ENCODE data around the gene ZNF629.

DNA sequence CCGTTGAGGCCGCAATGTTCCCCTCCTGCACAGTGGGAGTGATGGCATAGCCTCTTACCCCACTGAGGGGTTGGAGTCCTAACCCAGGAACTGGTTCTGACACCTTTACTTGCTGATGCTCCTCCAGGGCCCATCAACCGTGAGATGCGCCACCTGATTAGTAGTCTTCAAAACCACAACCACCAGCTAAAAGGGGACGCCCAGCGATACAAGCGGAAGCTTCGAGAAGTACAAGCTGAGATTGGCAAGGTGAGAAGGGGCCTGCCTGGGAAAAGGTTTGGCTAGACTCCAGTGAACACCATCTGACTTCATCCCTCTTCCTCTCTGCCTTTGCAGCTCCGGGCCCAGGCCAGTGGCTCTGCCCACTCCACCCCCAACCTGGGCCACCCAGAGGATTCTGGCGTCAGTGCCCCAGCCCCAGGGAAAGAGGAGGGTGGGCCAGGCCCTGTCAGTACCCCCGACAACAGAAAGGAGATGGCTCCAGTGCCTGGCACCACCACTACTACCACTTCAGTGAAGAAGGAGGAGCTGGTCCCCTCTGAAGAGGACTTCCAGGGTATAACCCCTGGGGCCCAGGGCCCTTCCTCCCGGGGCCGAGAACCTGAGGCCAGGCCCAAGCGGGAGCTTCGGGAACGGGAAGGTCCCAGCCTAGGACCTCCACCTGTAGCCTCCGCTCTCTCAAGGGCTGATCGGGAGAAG lies 19.1 kb downstream of the ZNF629 start:
- TF ChIP-seq, protein P1, sequence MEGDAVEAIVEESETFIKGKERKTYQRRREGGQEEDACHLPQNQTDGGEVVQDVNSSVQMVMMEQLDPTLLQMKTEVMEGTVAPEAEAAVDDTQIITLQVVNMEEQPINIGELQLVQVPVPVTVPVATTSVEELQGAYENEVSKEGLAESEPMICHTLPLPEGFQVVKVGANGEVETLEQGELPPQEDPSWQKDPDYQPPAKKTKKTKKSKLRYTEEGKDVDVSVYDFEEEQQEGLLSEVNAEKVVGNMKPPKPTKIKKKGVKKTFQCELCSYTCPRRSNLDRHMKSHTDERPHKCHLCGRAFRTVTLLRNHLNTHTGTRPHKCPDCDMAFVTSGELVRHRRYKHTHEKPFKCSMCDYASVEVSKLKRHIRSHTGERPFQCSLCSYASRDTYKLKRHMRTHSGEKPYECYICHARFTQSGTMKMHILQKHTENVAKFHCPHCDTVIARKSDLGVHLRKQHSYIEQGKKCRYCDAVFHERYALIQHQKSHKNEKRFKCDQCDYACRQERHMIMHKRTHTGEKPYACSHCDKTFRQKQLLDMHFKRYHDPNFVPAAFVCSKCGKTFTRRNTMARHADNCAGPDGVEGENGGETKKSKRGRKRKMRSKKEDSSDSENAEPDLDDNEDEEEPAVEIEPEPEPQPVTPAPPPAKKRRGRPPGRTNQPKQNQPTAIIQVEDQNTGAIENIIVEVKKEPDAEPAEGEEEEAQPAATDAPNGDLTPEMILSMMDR (conservative IDR thresholded peaks at IDR 0.05; ENCODE audit: low read depth in 2 of 2): no peak
- TF ChIP-seq POLR2AphosphoS5 (IDR thresholded peaks at IDR 0.05; ENCODE audit: low read depth): no peak
- TF ChIP-seq EZH2 (IDR thresholded peaks at IDR 0.05; ENCODE audit: low read depth, unreplicated experiment): no peak
- TF ChIP-seq EZH2phosphoT487 (IDR thresholded peaks at IDR 0.05; ENCODE audit: unreplicated experiment): no peak
